ENCODE measurements around the gene SMIM35.

DNA sequence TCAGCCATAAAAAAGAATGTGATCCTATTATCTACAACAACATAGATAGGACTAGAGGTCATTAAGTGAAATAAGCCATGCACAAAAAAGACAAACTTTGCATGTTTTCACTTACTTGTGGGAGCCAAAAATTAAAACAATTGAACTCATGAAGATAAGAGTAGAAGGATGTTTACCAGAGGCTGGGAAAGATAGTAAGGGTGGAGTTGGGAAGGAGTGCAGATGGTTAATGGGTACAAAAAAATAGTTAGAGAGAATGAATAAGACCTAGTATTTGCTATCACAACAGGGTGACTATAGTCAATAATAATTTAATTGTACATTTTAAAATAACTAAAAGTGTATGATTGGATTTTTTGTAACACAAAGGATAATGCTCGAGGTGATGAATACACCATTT is 127.8 kb downstream of the SMIM35 start:
- TF ChIP-seq POLR2AphosphoS5 (IDR thresholded peaks at IDR 0.05), result no peak
- TF ChIP-seq, protein P1, sequence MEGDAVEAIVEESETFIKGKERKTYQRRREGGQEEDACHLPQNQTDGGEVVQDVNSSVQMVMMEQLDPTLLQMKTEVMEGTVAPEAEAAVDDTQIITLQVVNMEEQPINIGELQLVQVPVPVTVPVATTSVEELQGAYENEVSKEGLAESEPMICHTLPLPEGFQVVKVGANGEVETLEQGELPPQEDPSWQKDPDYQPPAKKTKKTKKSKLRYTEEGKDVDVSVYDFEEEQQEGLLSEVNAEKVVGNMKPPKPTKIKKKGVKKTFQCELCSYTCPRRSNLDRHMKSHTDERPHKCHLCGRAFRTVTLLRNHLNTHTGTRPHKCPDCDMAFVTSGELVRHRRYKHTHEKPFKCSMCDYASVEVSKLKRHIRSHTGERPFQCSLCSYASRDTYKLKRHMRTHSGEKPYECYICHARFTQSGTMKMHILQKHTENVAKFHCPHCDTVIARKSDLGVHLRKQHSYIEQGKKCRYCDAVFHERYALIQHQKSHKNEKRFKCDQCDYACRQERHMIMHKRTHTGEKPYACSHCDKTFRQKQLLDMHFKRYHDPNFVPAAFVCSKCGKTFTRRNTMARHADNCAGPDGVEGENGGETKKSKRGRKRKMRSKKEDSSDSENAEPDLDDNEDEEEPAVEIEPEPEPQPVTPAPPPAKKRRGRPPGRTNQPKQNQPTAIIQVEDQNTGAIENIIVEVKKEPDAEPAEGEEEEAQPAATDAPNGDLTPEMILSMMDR (IDR thresholded peaks at IDR 0.05), result no peak
